WI38 (cell line): ENCODE results near the gene NDUFB1.

ENCODE experiments used
- H3K4me3 ChIP-seq: 2 replicates; pipeline ENCODE4 v1.5.1; 2011; ENCODE audit warnings: low read depth, mild to moderate bottlenecking, control low read depth, low read length
- TF ChIP-seq, protein P1 (sequence below): IDR thresholded peaks from 2 replicates; pipeline ENCODE4 v1.5.1; 2012; ENCODE audit warnings: low read depth, mild to moderate bottlenecking, control low read depth, low read length

Gene NDUFB1

DNA sequence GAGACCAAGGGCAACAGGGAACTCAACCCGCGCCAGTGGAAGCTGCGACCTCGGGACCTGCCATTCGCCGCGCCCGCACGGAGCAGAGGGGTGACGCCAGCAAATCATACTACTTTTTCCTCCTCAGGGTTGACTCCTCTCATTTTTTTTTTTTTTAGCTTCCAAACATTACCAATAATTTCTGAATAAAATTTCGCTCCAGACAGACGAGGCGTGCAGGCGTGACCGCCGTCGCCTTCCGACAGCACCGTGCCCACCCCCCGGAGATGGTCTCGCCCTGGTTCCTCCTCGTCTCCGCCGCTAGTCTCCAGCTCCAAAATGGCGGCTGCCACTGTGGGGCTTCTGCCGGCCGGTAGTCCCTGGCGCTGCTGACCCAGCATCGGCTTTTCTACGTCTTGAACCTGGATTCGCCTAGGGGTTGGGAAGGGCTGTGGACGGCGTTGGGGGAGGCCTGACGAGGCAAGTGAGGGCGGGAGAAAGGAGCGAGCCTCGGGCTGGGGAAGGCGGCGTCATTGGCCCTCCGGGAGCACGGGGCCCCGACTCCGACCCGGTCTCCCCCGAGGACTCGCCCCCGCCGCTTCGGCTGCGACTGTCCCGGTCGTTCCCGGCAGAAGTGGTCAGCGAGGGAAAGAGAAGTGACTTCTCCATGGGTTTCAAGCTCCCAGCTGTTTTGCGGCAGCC lies at the start of gene NDUFB1, which contains the start of gene CPSF2:
Gene NDUFB1, minus strand, starts transcription at position 37 of the 681 bp plus-strand sequence. CDS start 4,069 bp downstream, outside the sequence.
Gene CPSF2, plus strand, starts transcription at position 300 of the 681 bp plus-strand sequence. CDS start 9,016 bp downstream, outside the sequence.
- H3K4me3 ChIP-seq = peak within 1 kb of the TSS; percentile 95
- TF ChIP-seq, protein P1, sequence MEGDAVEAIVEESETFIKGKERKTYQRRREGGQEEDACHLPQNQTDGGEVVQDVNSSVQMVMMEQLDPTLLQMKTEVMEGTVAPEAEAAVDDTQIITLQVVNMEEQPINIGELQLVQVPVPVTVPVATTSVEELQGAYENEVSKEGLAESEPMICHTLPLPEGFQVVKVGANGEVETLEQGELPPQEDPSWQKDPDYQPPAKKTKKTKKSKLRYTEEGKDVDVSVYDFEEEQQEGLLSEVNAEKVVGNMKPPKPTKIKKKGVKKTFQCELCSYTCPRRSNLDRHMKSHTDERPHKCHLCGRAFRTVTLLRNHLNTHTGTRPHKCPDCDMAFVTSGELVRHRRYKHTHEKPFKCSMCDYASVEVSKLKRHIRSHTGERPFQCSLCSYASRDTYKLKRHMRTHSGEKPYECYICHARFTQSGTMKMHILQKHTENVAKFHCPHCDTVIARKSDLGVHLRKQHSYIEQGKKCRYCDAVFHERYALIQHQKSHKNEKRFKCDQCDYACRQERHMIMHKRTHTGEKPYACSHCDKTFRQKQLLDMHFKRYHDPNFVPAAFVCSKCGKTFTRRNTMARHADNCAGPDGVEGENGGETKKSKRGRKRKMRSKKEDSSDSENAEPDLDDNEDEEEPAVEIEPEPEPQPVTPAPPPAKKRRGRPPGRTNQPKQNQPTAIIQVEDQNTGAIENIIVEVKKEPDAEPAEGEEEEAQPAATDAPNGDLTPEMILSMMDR = no peak

DNA sequence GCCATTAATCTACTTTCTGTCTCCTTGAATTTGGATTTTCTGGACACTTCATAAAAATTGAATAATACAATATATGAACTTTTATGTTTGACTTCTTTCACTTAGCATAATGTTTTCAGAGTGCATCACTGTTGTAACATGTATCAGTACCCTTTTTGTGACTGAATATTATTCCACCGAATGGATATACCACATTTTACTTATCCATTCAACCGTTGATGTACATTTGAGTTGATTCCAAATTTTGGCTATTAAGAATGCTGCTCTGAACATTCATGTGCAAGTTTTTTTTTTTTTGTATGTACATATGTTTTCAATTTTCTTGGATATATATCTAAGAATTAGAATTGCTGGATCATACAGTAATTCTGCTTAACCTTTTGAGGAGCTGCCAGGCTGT lies 43.5 kb upstream of the NDUFB1 start:
- no peak overlapping the region for H3K4me3 ChIP-seq
- TF ChIP-seq, protein P1 = no peak

DNA sequence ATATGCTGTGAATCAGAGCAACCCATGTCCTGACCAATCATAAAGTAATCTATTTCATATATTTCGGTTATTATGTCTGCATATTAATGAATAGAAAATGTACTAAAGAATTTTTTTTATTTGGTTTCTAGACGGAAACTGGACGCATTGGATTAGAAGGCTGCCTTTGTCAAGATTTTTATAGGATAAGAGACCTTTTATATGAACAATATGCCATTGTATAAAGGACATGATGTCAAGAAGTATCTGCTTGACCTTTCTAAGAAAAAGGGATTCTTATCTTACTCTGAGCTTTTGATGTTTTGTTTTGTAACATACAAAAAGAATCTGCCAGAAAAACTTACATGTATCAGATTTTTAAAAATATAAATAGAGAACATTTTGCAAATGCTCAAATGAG lies 40.0 kb upstream of the NDUFB1 start:
- TF ChIP-seq, protein P1 = no peak
- no peak overlapping the region for H3K4me3 ChIP-seq

- TF ChIP-seq, protein P1 = no peak
- H3K4me3 ChIP-seq = no peak overlapping the region
These were observed 39.1 kb upstream of the NDUFB1 start for GRCh38 chr14:92160619-92161018.

GRCh38 chr14:92154283-92154942 lies 32.9 kb upstream of the NDUFB1 start:
- no peak overlapping the region for H3K4me3 ChIP-seq
- TF ChIP-seq, protein P1 = no peak

DNA sequence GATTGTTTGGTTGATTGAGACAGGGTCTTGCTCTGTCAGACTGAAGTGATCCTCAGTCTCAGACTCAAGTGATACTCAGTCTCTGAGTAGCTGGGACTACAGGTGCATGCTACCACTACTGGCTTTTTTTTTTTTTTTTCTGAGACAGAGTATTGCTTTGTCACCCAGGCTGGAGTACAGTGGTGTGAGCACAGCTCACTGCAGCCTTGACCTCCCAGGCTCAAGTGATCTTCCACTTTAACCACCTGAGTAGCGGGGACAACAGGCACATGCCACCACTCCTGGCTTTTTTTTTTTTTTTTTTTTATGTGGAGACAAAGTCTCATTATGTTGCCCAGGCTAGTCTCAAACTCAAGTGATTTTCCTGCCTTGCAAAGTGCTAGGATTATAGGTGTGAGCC lies 32.1 kb upstream of the NDUFB1 start:
- H3K4me3 ChIP-seq = no peak overlapping the region
- TF ChIP-seq, protein P1 = no peak

- TF ChIP-seq, protein P1 = no peak
- H3K4me3 ChIP-seq = no peak overlapping the region
These were observed 23.2 kb upstream of the NDUFB1 start for GRCh38 chr14:92144708-92145107.
